ENCODE data around the gene DNAJC1. TPM values are rescaled to one million over a fixed set of nuclear protein-coding genes. Genes with fewer than 3 reads are reported as not detected.

Gene DNAJC1
- total RNA-seq, 1 experiment from 2014 or later, result 57.8 TPM

GRCh38 chr10:21943633-21944265 is 59.8 kb downstream of the DNAJC1 start:
- no peak overlapping the region for H3K27ac Mint-ChIP-seq (ENCODE audit: low read depth, unreplicated experiment)
- no peaks in the 10 kb centered on the region for H3K27me3 Mint-ChIP-seq (ENCODE audit: insufficient read depth, unreplicated experiment)
- ChIA-PET CTCF (interaction anchor here (0.6 to 1.1 kb wide), 4 partner anchors 30 to 544 kb away, joined by 3 to 4 read pairs (median 3); no protein-coding TSS in a partner anchor), POLR2A (interaction anchor here (0.6 to 1.3 kb wide), 8 partner anchors 10 to 1026 kb away, joined by 3 to 6 read pairs (median 4); no protein-coding TSS in a partner anchor)
- no TSS peak for BruUV-seq (replicated peaks)
- peaks cover 7% of the 10 kb centered on the region for H3K36me3 Mint-ChIP-seq (ENCODE audit: insufficient read depth, unreplicated experiment)
- no peaks in the 10 kb centered on the region for H3K9me3 Mint-ChIP-seq (ENCODE audit: unreplicated experiment)
- H3K4me1 Mint-ChIP-seq (ENCODE audit: insufficient read depth, unreplicated experiment), result peaks cover 21% of the 10 kb centered on the region
- intact Hi-C loops (cut with micrococcal nuclease), result no loop called here
- no peak overlapping the region for H3K4me3 Mint-ChIP-seq (ENCODE audit: unreplicated experiment)
- TF ChIP-seq CTCF (IDR thresholded peaks at IDR 0.05; ENCODE audit: unreplicated experiment), result no peak
- DNase-seq (ENCODE audit: unreplicated experiment), result peak; percentile 26

GRCh38 chr10:21935439-21936023 is 68.0 kb downstream of the DNAJC1 start:
- Mint-ChIP-seq H3K27me3 (ENCODE audit: insufficient read depth, unreplicated experiment) (no peaks in the 10 kb centered on the region), H3K36me3 (ENCODE audit: insufficient read depth, unreplicated experiment) (peaks cover 4% of the 10 kb centered on the region), H3K4me3 (ENCODE audit: unreplicated experiment) (no peak overlapping the region), H3K4me1 (ENCODE audit: insufficient read depth, unreplicated experiment) (no peaks in the 10 kb centered on the region), H3K27ac (ENCODE audit: low read depth, unreplicated experiment) (no peak overlapping the region), H3K9me3 (ENCODE audit: unreplicated experiment) (peaks cover 6% of the 10 kb centered on the region)
- ChIA-PET CTCF (no interaction called here), POLR2A (no interaction called here)
- BruUV-seq (replicated peaks), result no TSS peak
- no peak for TF ChIP-seq CTCF (IDR thresholded peaks at IDR 0.05; ENCODE audit: unreplicated experiment)
- DNase-seq (ENCODE audit: unreplicated experiment), result no peak
- intact Hi-C loops (cut with micrococcal nuclease), result no loop called here

- peaks cover 6% of the 10 kb centered on the region for H3K9me3 Mint-ChIP-seq (ENCODE audit: unreplicated experiment)
- no peak overlapping the region for H3K27ac Mint-ChIP-seq (ENCODE audit: low read depth, unreplicated experiment)
- H3K27me3 Mint-ChIP-seq (ENCODE audit: insufficient read depth, unreplicated experiment), result no peaks in the 10 kb centered on the region
- no TSS peak for BruUV-seq (replicated peaks)
- intact Hi-C loops (cut with micrococcal nuclease), result no loop called here
- POLR2A ChIA-PET, result interaction anchor here (1.0 to 1.2 kb wide), 2 partner anchors 9 to 10 kb away, joined by 3 to 4 read pairs; no protein-coding TSS in a partner anchor
- no peak for TF ChIP-seq CTCF (IDR thresholded peaks at IDR 0.05; ENCODE audit: unreplicated experiment)
- no peak overlapping the region for H3K4me3 Mint-ChIP-seq (ENCODE audit: unreplicated experiment)
- DNase-seq (ENCODE audit: unreplicated experiment), result peak; percentile 19
- no peaks in the 10 kb centered on the region for H3K4me1 Mint-ChIP-seq (ENCODE audit: insufficient read depth, unreplicated experiment)
- H3K36me3 Mint-ChIP-seq (ENCODE audit: insufficient read depth, unreplicated experiment), result peaks cover 4% of the 10 kb centered on the region
- CTCF ChIA-PET, result no interaction called here
Measured at GRCh38 chr10:21934307-21934706, 69.2 kb downstream of the DNAJC1 start.

- Mint-ChIP-seq H3K27me3 (ENCODE audit: insufficient read depth, unreplicated experiment) (no peaks in the 10 kb centered on the region), H3K36me3 (ENCODE audit: insufficient read depth, unreplicated experiment) (peaks cover 4% of the 10 kb centered on the region), H3K4me1 (ENCODE audit: insufficient read depth, unreplicated experiment) (peaks cover 14% of the 10 kb centered on the region), H3K27ac (ENCODE audit: low read depth, unreplicated experiment) (peak overlapping the region; percentile 27), H3K4me3 (ENCODE audit: unreplicated experiment) (peak overlapping the region; percentile 46), H3K9me3 (ENCODE audit: unreplicated experiment) (no peaks in the 10 kb centered on the region)
- TF ChIP-seq CTCF (IDR thresholded peaks at IDR 0.05; ENCODE audit: unreplicated experiment), result no peak
- BruUV-seq (replicated peaks), result no TSS peak
- CTCF ChIA-PET, result no interaction called here
- peak; percentile 71 for DNase-seq (ENCODE audit: unreplicated experiment)
- intact Hi-C loops (cut with micrococcal nuclease), result no loop called here
- POLR2A ChIA-PET, result interaction anchor here (1.5 to 2.8 kb wide), 2 partner anchors 18 to 401 kb away, joined by 8 read pairs; no protein-coding TSS in a partner anchor
Measured at GRCh38 chr10:21929070-21929469, 74.5 kb downstream of the DNAJC1 start.

Data from MCF 10A (cell line).